HepG2 (cell line): ENCODE results near the gene CTDP1. TPM values are rescaled to one million over a fixed set of nuclear protein-coding genes. Genes with fewer than 3 reads are reported as not detected.

Experiments
- ATAC-seq: fragments of 200-7000 bp; cut with Tn5 transposase; 3 replicates; pipeline ENCODE4 v1.9.1; 2020; ENCODE audit warnings: mild to moderate bottlenecking, moderate library complexity
- BruUV-seq: library from RNA; stranded (reverse); fragments of 400-500 nt; replicated peaks from 2 replicates; lab custom pipeline; 2021; lab: Mats Ljungman, UMichigan
- CTCF ChIA-PET: fragments of 300-600 bp; formaldehyde crosslinking; extraction: SDS; loops from one replicate; lab custom pipeline; 2021; ENCODE audit warnings: low total read pairs, inconsistent platforms, low intra/inter-chr PET ratio; lab: Yijun Ruan, JAX
- POLR2A ChIA-PET: fragments of 350-600 bp; sonication (Branson Sonifier 250); formaldehyde crosslinking; loops from one replicate; lab custom pipeline; 2020; ENCODE audit warnings: antibody characterized with exemption, inconsistent platforms; lab: Yijun Ruan, JAX
- DNase-seq: peaks from one replicate; pipeline ENCODE4 v3.0.0-alpha.2; 2015; ENCODE audit warnings: low spot score
- FAIRE-seq: peaks from 3 replicates; lab custom pipeline; 2011; peaks lifted over from hg19 to GRCh38; lab: Jason Lieb, UNC
- H2AFZ ChIP-seq: one replicate; pipeline ENCODE4 v1.6.1; 2011; ENCODE audit warnings: low read length, inconsistent platforms
- H3K27ac ChIP-seq: fragments of 300-600 bp; 3 replicates; pipeline ENCODE4 v1.8.0; 2011; ENCODE audit warnings: mixed run types, mild to moderate bottlenecking, mixed read lengths, low read length, inconsistent platforms; ENCODE audit not compliant: insufficient read depth; ENCODE audit errors: extremely low read length
- H3K27me3 ChIP-seq, 2 experiments: fragments of 200-600 bp in 1 of 2; 2 replicates in 1 of 2; 3 replicates in 1 of 2; pipeline versions ENCODE4 v1.6.0 to v1.8.0; 2011; ENCODE audit warnings: low read length in 2 of 2, mild to moderate bottlenecking in 2 of 2, moderate library complexity in 2 of 2, inconsistent platforms in 1 of 2; ENCODE audit not compliant: insufficient read depth in 2 of 2, control insufficient read depth in 1 of 2
- H3K36me3 ChIP-seq, 2 experiments: fragments of 200-600 bp in 1 of 2; replicated peaks in 1 of 2; 2 replicates in 1 of 2; 3 replicates in 1 of 2; pipeline versions ENCODE4 v1.5.1 to v1.8.0; 2011; ENCODE audit warnings: low read length in 2 of 2, inconsistent platforms in 1 of 2; ENCODE audit not compliant: insufficient read depth in 2 of 2, control insufficient read depth in 1 of 2
- H3K4me1 ChIP-seq: 2 replicates; pipeline ENCODE4 v1.5.1; 2012; ENCODE audit warnings: low read length, inconsistent platforms; ENCODE audit not compliant: insufficient read depth
- H3K4me2 ChIP-seq: 2 replicates; pipeline ENCODE4 v1.6.0; 2011; ENCODE audit warnings: low read depth, low read length, inconsistent platforms
- H3K4me3 ChIP-seq, 3 experiments: fragments of 200-600 bp in 1 of 3; sonication (generic), shearing (Covaris generic) in 1 of 3; replicated peaks in 1 of 3; 2 replicates each; pipeline ENCODE4 v1.5.1; 2011 to 2016; ENCODE audit warnings: low read length in 3 of 3, inconsistent platforms in 2 of 3, low read depth in 2 of 3, mild to moderate bottlenecking in 2 of 3, control low read depth in 1 of 3, mixed read lengths in 1 of 3; ENCODE audit not compliant: insufficient read depth in 1 of 3
- H3K79me2 ChIP-seq: one replicate; pipeline ENCODE4 v1.6.1; 2011; ENCODE audit warnings: low read length, inconsistent platforms; ENCODE audit not compliant: insufficient read depth
- H3K9ac ChIP-seq: 2 replicates; pipeline ENCODE4 v1.6.0; 2011; ENCODE audit warnings: mild to moderate bottlenecking, low read depth, low read length, inconsistent platforms; ENCODE audit not compliant: insufficient read depth
- H3K9me3 ChIP-seq: 2 replicates; pipeline ENCODE4 v1.5.1; 2012; ENCODE audit warnings: mild to moderate bottlenecking, low read length
- H4K20me1 ChIP-seq: 2 replicates; pipeline ENCODE4 v1.6.0; 2011; ENCODE audit warnings: inconsistent platforms, mild to moderate bottlenecking, low read length, moderate library complexity; ENCODE audit not compliant: insufficient read depth
- BCL6 ChIP-seq: IDR thresholded peaks from 2 replicates; pipeline ENCODE4 v1.6.1; 2016; ENCODE audit warnings: missing genetic modification reagents, missing compliant biosample characterization
- GZF1 ChIP-seq: sonication (generic); formaldehyde crosslinking; IDR thresholded peaks from 2 replicates; pipeline ENCODE4 v1.5.1; 2020; ENCODE audit warnings: mild to moderate bottlenecking, missing genetic modification reagents
- HES4 ChIP-seq: sonication (generic); formaldehyde crosslinking; IDR thresholded peaks from 2 replicates; pipeline ENCODE4 v1.9.0; 2021; ENCODE audit warnings: mild to moderate bottlenecking, missing genetic modification reagents, borderline replicate concordance
- KAT8 ChIP-seq: IDR thresholded peaks from 2 replicates; pipeline ENCODE4 v1.6.1; 2016; ENCODE audit warnings: missing genetic modification reagents, missing compliant biosample characterization
- KLF13 ChIP-seq: sonication (generic); formaldehyde crosslinking; IDR thresholded peaks from 2 replicates; pipeline ENCODE4 v1.4.0; 2020; ENCODE audit warnings: mild to moderate bottlenecking, missing genetic modification reagents
- PTBP1 ChIP-seq: fragments of 200-400 bp; formaldehyde crosslinking; IDR thresholded peaks from 2 replicates; pipeline ENCODE4 v1.6.1; 2018; ENCODE audit warnings: low read length, low read depth; ENCODE audit not compliant: poor library complexity, severe bottlenecking
- SAFB2 ChIP-seq: sonication (generic); formaldehyde crosslinking; IDR thresholded peaks from 2 replicates; pipeline ENCODE4 v1.5.1; 2020; ENCODE audit warnings: missing genetic modification reagents, low read depth, mild to moderate bottlenecking, borderline replicate concordance
- SOX6 ChIP-seq, 2 experiments: fragments of 450-650 bp in 1 of 2; sonication (generic) in 1 of 2; formaldehyde crosslinking in 1 of 2; IDR thresholded peaks; 2 replicates each; pipeline versions ENCODE4 v1.4.0 to v1.6.1; 2017 to 2020; ENCODE audit warnings: antibody characterized with exemption in 1 of 2, mild to moderate bottlenecking in 1 of 2, missing genetic modification reagents in 1 of 2
- TCF12 ChIP-seq, 2 experiments: fragments of 450-650 bp in 1 of 2; sonication (generic) in 1 of 2; formaldehyde crosslinking in 1 of 2; IDR thresholded peaks; 2 replicates each; pipeline versions ENCODE4 v1.6.1 to v1.8.0; 2017 to 2022; ENCODE audit warnings: antibody characterized with exemption in 1 of 2, mild to moderate bottlenecking in 1 of 2, missing genetic modification reagents in 1 of 2, moderate library complexity in 1 of 2
- ZNF713 ChIP-seq: sonication (generic); formaldehyde crosslinking; IDR thresholded peaks from 2 replicates; pipeline ENCODE4 v1.4.0; 2020; ENCODE audit warnings: mild to moderate bottlenecking, missing genetic modification reagents
- WGBS: methylation state at CpG from one replicate; pipeline ENCODE4 v1.1.6; 2017; ENCODE audit warnings: low lambda C conversion rate; 5-methylcytosine and 5-hydroxymethylcytosine counted together
- in situ Hi-C: cut with HindIII; loops from 2 replicates; pipeline ENCODE4 v1.10.0; 2017; ENCODE audit warnings: low pct_unique_long_range_greater_than_20kb; ENCODE audit not compliant: extremely low pct_ligation_motif_present
- intact Hi-C: fragments of 100-400 bp; cut with micrococcal nuclease; formaldehyde crosslinking; loops from one replicate; pipeline ENCODE4 v1.10.0; 2022; ENCODE audit not compliant: unreplicated experiment
- polyA plus RNA-seq, 8 experiments: library from polyadenylated mRNA; depleted of rRNA in 3 of 8; stranded (reverse) in 7 of 8; unstranded in 1 of 8; fragments of >200 nt; fragmentation: Illumina TruSeq in 4 of 8; extraction: Trizol in 4 of 8; gene quantifications; 2 replicates each; pipeline versions ENCODE4 v1.2.1 to v1.2.3, GENCODE V29; 2011 to 2016; ENCODE audit warnings: low read depth in 4 of 8, missing spikeins in 1 of 8, mixed read lengths in 1 of 8; ENCODE audit not compliant: insufficient read depth in 1 of 8
- total RNA-seq, 5 experiments: library from RNA; depleted of rRNA; stranded (reverse); fragments of >200 nt; fragmentation: Illumina TruSeq; extraction: Trizol; gene quantifications; 2 replicates each; pipeline ENCODE4 v1.2.3, GENCODE V29; 2016; ENCODE audit warnings: low read depth in 1 of 5
- TF ChIP-seq, protein P1 (sequence below): sonication (generic); formaldehyde crosslinking; IDR thresholded peaks from 2 replicates; pipeline ENCODE4 v1.5.1; 2020; ENCODE audit warnings: missing genetic modification reagents, mild to moderate bottlenecking, borderline replicate concordance
- TF ChIP-seq, protein P2 (sequence below): sonication (generic); formaldehyde crosslinking; IDR thresholded peaks from 2 replicates; pipeline ENCODE4 v1.5.1; 2020; ENCODE audit warnings: mild to moderate bottlenecking, missing genetic modification reagents
- TF ChIP-seq, protein P3 (sequence below): sonication (generic); formaldehyde crosslinking; IDR thresholded peaks from 2 replicates; pipeline ENCODE4 v1.4.0; 2020; ENCODE audit warnings: missing genetic modification reagents

The CTDP1 gene
- total and polyA plus RNA-seq, 2 of the 13 experiments (the other 11 are each of a cell fraction or from before 2014, with no cell fraction given), result 6.9 to 11.0 TPM

DNA sequence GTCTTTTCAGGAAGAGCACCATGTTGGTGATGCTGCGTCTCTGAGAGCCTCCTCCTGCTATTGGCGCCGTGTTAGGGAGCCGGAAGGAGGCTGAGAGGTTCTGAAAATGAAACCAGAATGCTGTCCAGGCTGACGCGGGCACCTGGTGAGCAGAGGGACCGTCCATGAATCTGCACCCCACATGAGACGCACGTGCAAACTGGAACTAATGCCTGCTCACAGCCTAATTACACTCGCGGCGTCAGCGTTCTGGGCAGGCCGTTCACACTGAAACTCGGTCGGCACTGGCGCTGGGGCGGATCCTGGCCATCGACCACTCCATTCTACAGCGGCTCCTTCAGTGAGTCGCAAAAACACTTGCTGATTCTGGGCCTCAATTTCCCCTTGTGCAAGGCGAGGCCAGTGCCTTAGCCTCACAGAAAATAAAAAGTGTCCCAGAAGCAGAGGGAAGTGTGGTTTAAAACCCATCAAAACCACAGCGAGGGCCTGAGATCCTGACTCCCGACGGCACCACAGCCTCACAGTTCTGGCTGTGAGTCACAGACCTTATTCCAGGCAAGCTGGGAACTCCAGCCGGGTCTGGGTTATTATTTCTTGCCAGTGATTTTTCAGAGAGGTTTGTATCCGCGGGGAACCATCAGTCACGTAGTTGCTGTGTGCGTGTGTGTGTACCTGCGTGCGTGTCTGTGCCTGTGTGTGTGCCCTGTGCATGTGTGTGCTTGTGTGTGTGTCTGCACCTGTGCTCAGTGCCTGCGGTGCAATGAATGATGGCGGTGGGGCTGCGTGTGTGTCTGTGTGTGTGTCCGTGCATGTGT lies 49.1 kb upstream of the CTDP1 start:
- Histone ChIP-seq H3K4me3 (no peak overlapping the region), H3K4me2 (no peak overlapping the region), H3K9ac (no peak overlapping the region), H4K20me1 (no peaks in the 10 kb centered on the region), H3K79me2 (no peaks in the 10 kb centered on the region), H2AFZ (no peak overlapping the region), H3K36me3 (no peaks in the 10 kb centered on the region), H3K27ac (no peak overlapping the region), H3K27me3 (peaks cover 10 to 54% of the 10 kb centered on the region in 2 experiments), H3K4me1 (no peaks in the 10 kb centered on the region), H3K9me3 (peaks cover 6% of the 10 kb centered on the region; the same call in 1 of the 2 replicates)
- ATAC-seq (no peak), FAIRE-seq (no peak), DNase-seq (no peak)
- ChIA-PET CTCF (no interaction called here), POLR2A (no interaction called here)
- in situ Hi-C loops (no loop called here), intact Hi-C loops (no loop called here)
- BruUV-seq, result no TSS peak
- TF ChIP-seq BCL6 (no peak), PTBP1 (no peak), TCF12 (IDR thresholded peaks at IDR 0.05) (no peak), TCF12 (CRISPR knock-in tag; IDR thresholded peaks at IDR 0.05) (no peak), KAT8 (CRISPR knock-in tag) (no peak), ZNF713 (CRISPR knock-in tag) (no peak), SOX6 (IDR thresholded peaks at IDR 0.05) (no peak), SOX6 (CRISPR knock-in tag; IDR thresholded peaks at IDR 0.05) (no peak), KLF13 (CRISPR knock-in tag) (no peak), SAFB2 (CRISPR knock-in tag) (no peak), HES4 (CRISPR knock-in tag) (no peak), GZF1 (no peak)
- TF ChIP-seq, protein P1, sequence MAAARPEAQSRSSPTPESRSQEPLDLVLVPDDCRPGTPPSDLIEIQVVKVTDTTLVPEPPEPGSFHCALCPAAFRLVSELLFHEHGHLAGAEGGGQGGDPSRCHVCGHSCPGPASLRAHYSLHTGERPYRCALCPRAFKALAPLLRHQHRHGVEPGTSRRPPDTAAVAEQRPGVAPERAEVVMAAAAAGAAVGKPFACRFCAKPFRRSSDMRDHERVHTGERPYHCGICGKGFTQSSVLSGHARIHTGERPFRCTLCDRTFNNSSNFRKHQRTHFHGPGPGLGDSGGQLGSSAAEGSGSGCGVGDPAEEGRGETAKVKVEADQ, result no peak
- TF ChIP-seq, protein P2, sequence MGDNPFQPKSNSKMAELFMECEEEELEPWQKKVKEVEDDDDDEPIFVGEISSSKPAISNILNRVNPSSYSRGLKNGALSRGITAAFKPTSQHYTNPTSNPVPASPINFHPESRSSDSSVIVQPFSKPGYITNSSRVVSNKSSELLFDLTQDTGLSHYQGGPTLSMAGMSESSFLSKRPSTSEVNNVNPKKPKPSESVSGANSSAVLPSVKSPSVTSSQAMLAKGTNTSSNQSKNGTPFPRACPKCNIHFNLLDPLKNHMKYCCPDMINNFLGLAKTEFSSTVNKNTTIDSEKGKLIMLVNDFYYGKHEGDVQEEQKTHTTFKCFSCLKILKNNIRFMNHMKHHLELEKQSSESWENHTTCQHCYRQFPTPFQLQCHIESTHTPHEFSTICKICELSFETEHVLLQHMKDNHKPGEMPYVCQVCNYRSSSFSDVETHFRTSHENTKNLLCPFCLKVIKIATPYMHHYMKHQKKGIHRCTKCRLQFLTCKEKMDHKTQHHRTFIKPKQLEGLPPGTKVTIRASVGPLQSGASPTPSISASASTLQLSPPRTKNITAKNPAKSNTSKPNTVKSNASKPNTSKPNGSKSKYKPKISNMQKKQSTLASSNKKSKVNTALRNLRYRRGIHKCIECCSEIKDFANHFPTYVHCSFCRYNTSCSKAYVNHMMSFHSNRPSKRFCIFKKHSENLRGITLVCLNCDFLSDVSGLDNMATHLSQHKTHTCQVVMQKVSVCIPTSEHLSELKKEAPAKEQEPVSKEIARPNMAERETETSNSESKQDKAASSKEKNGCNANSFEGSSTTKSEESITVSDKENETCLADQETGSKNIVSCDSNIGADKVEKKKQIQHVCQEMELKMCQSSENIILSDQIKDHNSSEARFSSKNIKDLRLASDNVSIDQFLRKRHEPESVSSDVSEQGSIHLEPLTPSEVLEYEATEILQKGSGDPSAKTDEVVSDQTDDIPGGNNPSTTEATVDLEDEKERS, result no peak
- TF ChIP-seq, protein P3, sequence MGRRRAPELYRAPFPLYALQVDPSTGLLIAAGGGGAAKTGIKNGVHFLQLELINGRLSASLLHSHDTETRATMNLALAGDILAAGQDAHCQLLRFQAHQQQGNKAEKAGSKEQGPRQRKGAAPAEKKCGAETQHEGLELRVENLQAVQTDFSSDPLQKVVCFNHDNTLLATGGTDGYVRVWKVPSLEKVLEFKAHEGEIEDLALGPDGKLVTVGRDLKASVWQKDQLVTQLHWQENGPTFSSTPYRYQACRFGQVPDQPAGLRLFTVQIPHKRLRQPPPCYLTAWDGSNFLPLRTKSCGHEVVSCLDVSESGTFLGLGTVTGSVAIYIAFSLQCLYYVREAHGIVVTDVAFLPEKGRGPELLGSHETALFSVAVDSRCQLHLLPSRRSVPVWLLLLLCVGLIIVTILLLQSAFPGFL, result no peak
- 63% methylated on average over 29 of the region's 36 CpGs for WGBS
